BE2C (cell line): ENCODE measurements around the gene ABCB9.

Experiments used
- DNase-seq: peaks from one replicate; pipeline ENCODE4 v3.0.0-alpha.2; 2020
- H3K27me3 ChIP-seq: fragments of 250-450 bp; sonication (Bioruptor Pico); 2 replicates; pipeline ENCODE4 v1.5.1; 2020; ENCODE audit warnings: mild to moderate bottlenecking
- H3K36me3 ChIP-seq: fragments of 250-450 bp; sonication (Bioruptor Pico); 2 replicates; pipeline ENCODE4 v1.5.1; 2020; ENCODE audit warnings: mild to moderate bottlenecking
- H3K4me1 ChIP-seq: fragments of 250-450 bp; sonication (Bioruptor Pico); 2 replicates; pipeline ENCODE4 v1.5.1; 2020
- H3K4me3 ChIP-seq: 2 replicates; pipeline ENCODE4 v1.5.1; 2011; ENCODE audit warnings: low read depth, low read length
- H3K9me3 ChIP-seq: fragments of 250-450 bp; sonication (Bioruptor Pico); 2 replicates; pipeline ENCODE4 v1.5.1; 2020
- CTCF ChIP-seq: IDR thresholded peaks from 2 replicates; pipeline ENCODE4 v1.5.1; 2012; ENCODE audit warnings: mild to moderate bottlenecking, low read depth, low read length

ABCB9 gene

DNA sequence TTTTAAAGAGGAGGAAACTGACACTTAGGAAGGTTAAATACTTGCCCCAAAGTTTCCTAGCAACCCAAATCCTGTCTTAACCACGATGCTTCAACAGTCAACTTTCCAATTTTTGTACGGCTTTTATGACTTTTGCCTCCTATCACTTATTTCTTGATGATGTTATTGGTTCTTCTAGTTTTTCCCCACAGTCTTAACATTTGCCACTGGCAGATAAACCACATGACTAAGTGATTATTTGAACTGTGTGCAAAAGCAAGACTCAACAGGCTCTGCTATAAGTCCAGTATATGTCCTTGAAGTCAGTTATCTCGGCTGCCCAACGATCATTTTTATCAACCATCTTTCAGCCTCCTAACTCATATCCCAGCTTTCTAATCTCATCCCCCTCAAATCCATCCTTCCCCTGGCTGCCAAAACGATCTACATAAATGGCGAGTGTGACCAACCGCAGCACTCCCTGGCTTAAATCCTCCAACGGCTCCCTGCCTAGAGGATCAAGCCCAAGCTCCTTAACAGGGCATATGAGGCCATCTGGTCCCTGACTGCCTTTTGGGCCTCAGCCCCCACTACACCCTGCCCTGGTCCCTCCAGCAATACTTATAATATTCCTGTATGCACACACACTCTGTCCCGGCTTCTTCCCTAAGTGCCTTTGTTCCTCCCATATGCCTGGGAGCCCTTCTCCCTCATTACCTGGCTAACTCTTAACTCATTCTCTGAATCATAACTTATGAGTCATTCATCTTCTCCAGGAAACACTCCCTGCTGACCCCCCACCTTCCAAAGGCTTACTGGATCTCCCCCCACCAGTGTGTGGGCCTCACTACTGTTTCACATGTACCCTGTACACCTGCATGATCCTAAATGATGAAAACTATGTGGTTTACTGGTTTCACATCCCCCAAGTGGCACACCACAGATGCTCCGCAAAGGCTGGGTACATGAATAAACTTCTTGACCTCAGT, 79.1 kb downstream of the ABCB9 start:
- Histone ChIP-seq H3K27me3 (no peaks in the 10 kb centered on the region), H3K9me3 (no peaks in the 10 kb centered on the region; the same call in 1 of the 2 replicates), H3K36me3 (no peaks in the 10 kb centered on the region), H3K4me1 (peaks cover 7% of the 10 kb centered on the region), H3K4me3 (no peak overlapping the region)
- TF ChIP-seq CTCF = no peak
- DNase-seq = no peak

DNA sequence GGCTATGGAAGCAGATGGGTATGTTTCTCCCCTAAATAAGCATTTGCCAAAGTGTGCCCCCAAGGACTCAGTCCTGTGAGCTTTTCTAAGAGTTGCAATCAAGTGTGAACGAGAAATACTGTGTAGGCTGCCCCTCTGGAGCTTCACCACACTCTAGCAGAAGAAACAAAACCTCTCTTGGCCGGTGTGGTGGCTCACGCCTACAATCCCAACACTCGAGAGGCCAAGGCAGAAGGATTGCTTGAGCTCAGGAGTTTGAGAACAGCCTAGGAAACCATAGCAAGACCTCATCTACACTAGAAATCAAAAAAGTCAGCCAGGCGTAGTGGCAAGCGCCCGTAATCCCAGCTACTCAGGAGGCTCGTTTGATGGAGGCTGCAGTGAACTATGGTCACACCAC, 80.1 kb downstream of the ABCB9 start:
- Histone ChIP-seq H3K4me3 (no peak overlapping the region), H3K36me3 (no peaks in the 10 kb centered on the region), H3K4me1 (peaks cover 7% of the 10 kb centered on the region), H3K9me3 (no peaks in the 10 kb centered on the region; the same call in 1 of the 2 replicates), H3K27me3 (no peaks in the 10 kb centered on the region)
- no peak for TF ChIP-seq CTCF
- no peak for DNase-seq

- no peak for DNase-seq
- no peak overlapping the region for H3K4me3 ChIP-seq
- no peaks in the 10 kb centered on the region for H3K36me3 ChIP-seq
- TF ChIP-seq CTCF = no peak
- peaks cover 7% of the 10 kb centered on the region for H3K4me1 ChIP-seq
- no peaks in the 10 kb centered on the region for H3K27me3 ChIP-seq
- no peaks in the 10 kb centered on the region for H3K9me3 ChIP-seq
Measured at GRCh38 chr12:122884860-122885259, 81.4 kb downstream of the ABCB9 start.

- Histone ChIP-seq H3K9me3 (no peaks in the 10 kb centered on the region), H3K4me3 (no peak overlapping the region), H3K27me3 (no peaks in the 10 kb centered on the region), H3K4me1 (peaks cover 7% of the 10 kb centered on the region), H3K36me3 (peaks cover 1% of the 10 kb centered on the region; the same call in 1 of the 2 replicates)
- no peak for DNase-seq
- TF ChIP-seq CTCF = no peak
Measured at GRCh38 chr12:122884091-122884826, 82.0 kb downstream of the ABCB9 start.

DNA sequence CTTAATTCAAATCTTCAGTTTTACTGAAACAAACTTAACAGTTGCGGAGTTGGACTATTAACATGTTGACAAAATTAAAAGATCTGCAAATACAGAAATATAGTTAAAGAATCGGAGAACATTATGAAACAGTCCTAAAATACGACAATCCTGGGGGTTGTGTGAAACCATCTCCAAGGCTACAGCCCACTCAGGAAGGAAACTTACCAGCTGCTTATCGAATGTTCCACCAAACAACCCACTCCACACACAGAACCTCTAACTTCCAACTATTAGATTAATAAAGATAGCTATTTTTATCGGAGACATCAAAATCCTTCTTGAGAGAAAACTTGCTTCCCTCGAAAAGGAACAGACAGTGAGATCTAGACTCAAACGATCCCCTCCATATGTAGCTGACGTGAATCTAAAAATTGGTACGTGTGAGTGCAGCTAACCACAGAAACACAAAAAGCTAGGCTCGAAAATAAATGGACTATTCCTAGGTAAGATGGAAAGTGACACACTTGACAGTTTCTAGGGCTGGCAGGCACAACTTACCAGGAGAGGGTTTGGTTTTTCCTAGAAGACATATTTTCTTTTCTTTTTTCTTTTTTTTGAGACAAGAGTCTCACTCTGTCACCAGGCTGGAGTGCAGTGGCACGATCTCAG, 83.2 kb downstream of the ABCB9 start:
- Histone ChIP-seq H3K4me3 (no peak overlapping the region), H3K9me3 (no peaks in the 10 kb centered on the region), H3K36me3 (peaks cover 2% of the 10 kb centered on the region; the same call in 1 of the 2 replicates), H3K4me1 (peaks cover 7% of the 10 kb centered on the region), H3K27me3 (no peaks in the 10 kb centered on the region)
- no peak for TF ChIP-seq CTCF
- no peak for DNase-seq
